GM12878 (cell line): ENCODE results near the gene CDC14B. TPM values are rescaled to one million over a fixed set of nuclear protein-coding genes. Genes with fewer than 3 reads are reported as not detected.

Experiments
- ESRRA ChIP-seq: IDR thresholded peaks from 2 replicates; pipeline ENCODE4 v1.6.1; 2012; ENCODE audit warnings: mild to moderate bottlenecking, low read length, improper control_type of control experiment
- JUNB ChIP-seq: IDR thresholded peaks from 2 replicates; pipeline ENCODE4 v1.6.1; 2016; ENCODE audit warnings: antibody characterized with exemption, mild to moderate bottlenecking
- NFYB ChIP-seq: IDR thresholded peaks from 2 replicates; pipeline ENCODE4 v1.6.1; 2011; ENCODE audit warnings: low read depth, mild to moderate bottlenecking, low read length, improper control_type of control experiment, moderate library complexity; ENCODE audit not compliant: insufficient read depth
- RUNX3 ChIP-seq: IDR thresholded peaks from 2 replicates; pipeline ENCODE4 v1.6.1; 2012; ENCODE audit warnings: low read length, inconsistent platforms
- ZSCAN29 ChIP-seq: fragments of 450-650 bp; IDR thresholded peaks from 2 replicates; pipeline ENCODE4 v1.6.1; 2017; ENCODE audit warnings: mild to moderate bottlenecking, moderate library complexity
- polyA plus RNA-seq, 11 experiments: library from polyadenylated mRNA; depleted of rRNA in 4 of 11; unstranded in 6 of 11; stranded (reverse) in 5 of 11; fragments of >200 nt; fragmentation: Nextera tagmentation in 4 of 11; fragmentation: Illumina TruSeq in 1 of 11; extraction: Ambion mirVana in 4 of 11; extraction: Trizol in 1 of 11; gene quantifications; 1 replicate in 1 of 11; 2 replicates in 10 of 11; pipeline versions ENCODE4 v1.2.1 to v1.2.3, GENCODE V29; 2011 to 2016; ENCODE audit warnings: inconsistent platforms in 2 of 11, missing spikeins in 2 of 11, low read depth in 1 of 11
- total RNA-seq, 4 experiments: library from RNA; depleted of rRNA in 3 of 4; stranded (reverse); fragments of >200 nt in 3 of 4; fragmentation: Illumina TruSeq in 1 of 4; extraction: Trizol in 1 of 4; gene quantifications; 2 replicates each; pipeline versions ENCODE4 v1.2.1 to v1.2.3, GENCODE V29; 2013 to 2021
- TF ChIP-seq, protein P1 (sequence below): fragments of 450-650 bp; IDR thresholded peaks from 2 replicates; pipeline ENCODE4 v1.6.1; 2018; ENCODE audit warnings: borderline replicate concordance, mild to moderate bottlenecking; ENCODE audit not compliant: partially characterized antibody
- TF ChIP-seq, protein P2 (sequence below): fragments of 450-650 bp; IDR thresholded peaks from 2 replicates; pipeline ENCODE4 v1.6.1; 2016; ENCODE audit warnings: mild to moderate bottlenecking, moderate library complexity, borderline replicate concordance

The CDC14B gene
- total and polyA plus RNA-seq, 10 of the 15 experiments (the other 5 are each of a cell fraction or from before 2014, with no cell fraction given), result 3.7 to 11.7 (median 6.2) TPM

DNA sequence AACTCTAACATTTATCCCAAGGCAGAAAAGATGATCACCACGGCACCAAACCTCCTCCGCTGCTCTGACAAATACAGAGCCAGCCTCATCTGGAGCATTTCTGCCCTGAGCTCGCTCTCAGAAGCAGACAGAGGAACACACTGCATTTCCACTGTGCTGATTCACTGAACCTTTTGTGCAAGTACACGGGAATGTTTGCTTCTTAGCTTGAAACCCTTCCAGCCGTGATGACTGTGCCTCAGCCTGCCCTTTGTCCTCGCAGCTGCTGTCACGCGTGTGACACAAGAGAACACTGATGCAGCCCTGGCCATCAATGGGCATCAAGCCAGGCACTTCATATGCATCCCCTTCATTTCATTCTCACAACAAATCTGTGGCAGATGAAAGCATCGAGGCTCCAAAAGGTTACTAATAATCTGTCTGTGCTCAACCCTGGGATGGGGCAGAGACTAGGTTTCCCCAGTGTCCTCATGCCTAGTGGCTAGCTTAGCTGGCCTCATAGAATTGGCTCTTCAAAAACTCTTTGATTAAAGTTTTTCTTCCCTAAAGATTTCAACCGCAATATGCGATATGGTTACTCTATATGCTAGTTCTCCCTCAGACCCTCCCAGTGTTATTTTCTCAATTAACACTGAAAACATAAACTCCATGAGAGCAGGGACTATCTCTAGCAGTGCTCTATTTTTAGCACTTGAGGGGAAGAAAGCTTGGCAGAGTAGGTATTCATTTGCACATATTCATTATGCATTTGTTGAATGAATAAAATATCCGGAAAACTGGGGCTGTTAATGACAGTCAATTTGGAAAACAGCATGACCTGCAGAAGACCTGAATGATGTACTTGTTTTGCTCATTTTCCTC lies 7.3 kb downstream of the CDC14B start (continued):
- TF ChIP-seq, protein P1, sequence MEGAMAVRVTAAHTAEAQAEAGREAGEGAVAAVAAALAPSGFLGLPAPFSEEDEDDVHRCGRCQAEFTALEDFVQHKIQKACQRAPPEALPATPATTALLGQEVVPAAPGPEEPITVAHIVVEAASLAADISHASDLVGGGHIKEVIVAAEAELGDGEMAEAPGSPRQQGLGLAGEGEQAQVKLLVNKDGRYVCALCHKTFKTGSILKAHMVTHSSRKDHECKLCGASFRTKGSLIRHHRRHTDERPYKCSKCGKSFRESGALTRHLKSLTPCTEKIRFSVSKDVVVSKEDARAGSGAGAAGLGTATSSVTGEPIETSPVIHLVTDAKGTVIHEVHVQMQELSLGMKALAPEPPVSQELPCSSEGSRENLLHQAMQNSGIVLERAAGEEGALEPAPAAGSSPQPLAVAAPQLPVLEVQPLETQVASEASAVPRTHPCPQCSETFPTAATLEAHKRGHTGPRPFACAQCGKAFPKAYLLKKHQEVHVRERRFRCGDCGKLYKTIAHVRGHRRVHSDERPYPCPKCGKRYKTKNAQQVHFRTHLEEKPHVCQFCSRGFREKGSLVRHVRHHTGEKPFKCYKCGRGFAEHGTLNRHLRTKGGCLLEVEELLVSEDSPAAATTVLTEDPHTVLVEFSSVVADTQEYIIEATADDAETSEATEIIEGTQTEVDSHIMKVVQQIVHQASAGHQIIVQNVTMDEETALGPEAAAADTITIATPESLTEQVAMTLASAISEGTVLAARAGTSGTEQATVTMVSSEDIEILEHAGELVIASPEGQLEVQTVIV, result no peak
- TF ChIP-seq RUNX3, result no peak
- TF ChIP-seq NFYB, result no peak
- TF ChIP-seq JUNB, result no peak
- no peak for TF ChIP-seq ZSCAN29
- TF ChIP-seq, protein P2, sequence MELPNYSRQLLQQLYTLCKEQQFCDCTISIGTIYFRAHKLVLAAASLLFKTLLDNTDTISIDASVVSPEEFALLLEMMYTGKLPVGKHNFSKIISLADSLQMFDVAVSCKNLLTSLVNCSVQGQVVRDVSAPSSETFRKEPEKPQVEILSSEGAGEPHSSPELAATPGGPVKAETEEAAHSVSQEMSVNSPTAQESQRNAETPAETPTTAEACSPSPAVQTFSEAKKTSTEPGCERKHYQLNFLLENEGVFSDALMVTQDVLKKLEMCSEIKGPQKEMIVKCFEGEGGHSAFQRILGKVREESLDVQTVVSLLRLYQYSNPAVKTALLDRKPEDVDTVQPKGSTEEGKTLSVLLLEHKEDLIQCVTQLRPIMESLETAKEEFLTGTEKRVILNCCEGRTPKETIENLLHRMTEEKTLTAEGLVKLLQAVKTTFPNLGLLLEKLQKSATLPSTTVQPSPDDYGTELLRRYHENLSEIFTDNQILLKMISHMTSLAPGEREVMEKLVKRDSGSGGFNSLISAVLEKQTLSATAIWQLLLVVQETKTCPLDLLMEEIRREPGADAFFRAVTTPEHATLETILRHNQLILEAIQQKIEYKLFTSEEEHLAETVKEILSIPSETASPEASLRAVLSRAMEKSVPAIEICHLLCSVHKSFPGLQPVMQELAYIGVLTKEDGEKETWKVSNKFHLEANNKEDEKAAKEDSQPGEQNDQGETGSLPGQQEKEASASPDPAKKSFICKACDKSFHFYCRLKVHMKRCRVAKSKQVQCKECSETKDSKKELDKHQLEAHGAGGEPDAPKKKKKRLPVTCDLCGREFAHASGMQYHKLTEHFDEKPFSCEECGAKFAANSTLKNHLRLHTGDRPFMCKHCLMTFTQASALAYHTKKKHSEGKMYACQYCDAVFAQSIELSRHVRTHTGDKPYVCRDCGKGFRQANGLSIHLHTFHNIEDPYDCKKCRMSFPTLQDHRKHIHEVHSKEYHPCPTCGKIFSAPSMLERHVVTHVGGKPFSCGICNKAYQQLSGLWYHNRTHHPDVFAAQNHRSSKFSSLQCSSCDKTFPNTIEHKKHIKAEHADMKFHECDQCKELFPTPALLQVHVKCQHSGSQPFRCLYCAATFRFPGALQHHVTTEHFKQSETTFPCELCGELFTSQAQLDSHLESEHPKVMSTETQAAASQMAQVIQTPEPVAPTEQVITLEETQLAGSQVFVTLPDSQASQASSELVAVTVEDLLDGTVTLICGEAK, result no peak
- TF ChIP-seq ESRRA, result no peak
